ENCODE data around the gene FARS2.

The FARS2 gene

DNA sequence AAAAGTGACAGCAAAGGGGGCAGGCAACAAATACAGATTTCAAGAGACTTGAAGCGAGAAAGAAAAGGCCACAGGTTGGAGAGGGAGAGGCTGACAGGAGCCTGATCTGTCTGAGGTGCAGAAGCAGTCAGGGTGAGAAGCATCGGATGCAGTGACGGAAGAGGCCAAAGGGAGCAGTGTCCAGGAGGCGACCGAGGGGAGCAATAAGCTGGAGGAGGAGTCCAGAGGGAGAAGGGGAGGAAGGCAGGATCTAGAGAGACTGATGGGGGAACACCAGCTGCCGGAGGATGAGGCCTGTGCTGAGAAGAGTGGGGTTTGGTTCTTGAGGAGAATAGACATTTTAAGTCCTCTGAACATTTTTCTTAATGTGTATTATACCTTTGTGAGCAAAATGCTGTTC, 23.8 kb downstream of the FARS2 start:
- no peak overlapping the region for H3K9ac ChIP-seq (ENCODE audit: low read length)
- no peaks in the 10 kb centered on the region for H3K36me3 ChIP-seq (ENCODE audit: control insufficient read depth, insufficient read depth, low read length)
- H3K27ac ChIP-seq (ENCODE audit: low read depth, low read length): no peak overlapping the region
- H3K9me3 ChIP-seq (ENCODE audit: control insufficient read depth, insufficient read depth, low read depth, low read length): no peaks in the 10 kb centered on the region
- H3K4me3 ChIP-seq (ENCODE audit: low read depth, low read length): no peak overlapping the region
- peaks cover 14% of the 10 kb centered on the region for H3K4me1 ChIP-seq (ENCODE audit: control insufficient read depth, insufficient read depth, low read length)
- no peaks in the 10 kb centered on the region for H3K27me3 ChIP-seq (ENCODE audit: control insufficient read depth, insufficient read depth, low read length)

DNA sequence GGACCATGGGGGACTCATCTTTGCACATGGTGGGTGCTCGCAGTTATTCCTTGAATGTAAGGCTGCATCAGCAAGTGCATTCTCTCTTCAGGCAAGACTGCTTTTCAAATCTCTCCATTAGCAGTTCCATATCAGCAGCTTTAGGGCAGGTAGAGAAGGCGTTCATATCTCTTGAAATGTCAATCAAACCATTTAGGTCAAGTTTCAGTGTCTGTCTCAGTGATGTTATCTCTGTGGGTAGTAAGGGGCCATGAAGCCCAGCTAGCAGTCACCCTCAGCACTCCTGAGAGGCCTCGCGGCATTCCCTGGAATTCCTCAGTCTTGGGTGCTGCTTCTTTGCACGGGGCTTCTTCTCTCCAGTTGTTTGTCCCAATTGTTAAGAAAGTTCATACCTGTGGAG, 24.2 kb downstream of the FARS2 start:
- Histone ChIP-seq H3K27ac (ENCODE audit: low read depth, low read length) (no peak overlapping the region), H3K4me3 (ENCODE audit: low read depth, low read length) (no peak overlapping the region), H3K4me1 (ENCODE audit: control insufficient read depth, insufficient read depth, low read length) (peaks cover 14% of the 10 kb centered on the region), H3K9me3 (ENCODE audit: control insufficient read depth, insufficient read depth, low read depth, low read length) (no peaks in the 10 kb centered on the region), H3K36me3 (ENCODE audit: control insufficient read depth, insufficient read depth, low read length) (no peaks in the 10 kb centered on the region), H3K9ac (ENCODE audit: low read length) (no peak overlapping the region), H3K27me3 (ENCODE audit: control insufficient read depth, insufficient read depth, low read length) (no peaks in the 10 kb centered on the region)

DNA sequence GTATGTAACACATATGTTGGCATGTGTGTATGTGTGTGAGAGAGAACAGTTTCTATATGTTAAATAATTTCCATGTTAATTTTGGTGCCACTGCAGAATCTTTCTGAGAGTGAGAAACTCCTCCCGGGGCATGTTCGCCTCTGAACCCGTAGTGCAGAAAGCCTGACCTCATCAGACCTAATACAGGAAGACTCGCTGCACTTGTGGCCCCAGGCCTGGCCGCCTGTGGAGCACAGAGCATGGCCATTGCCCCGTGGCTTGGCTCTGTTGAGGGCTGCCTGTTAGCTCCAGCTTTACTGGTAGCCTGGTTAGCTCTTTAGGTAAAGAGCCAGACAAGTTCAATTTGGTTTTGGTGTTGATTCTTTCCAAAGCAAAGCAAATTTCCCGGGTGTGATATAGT, 25.5 kb downstream of the FARS2 start:
- no peak overlapping the region for H3K9ac ChIP-seq (ENCODE audit: low read length)
- H3K27me3 ChIP-seq (ENCODE audit: control insufficient read depth, insufficient read depth, low read length): no peaks in the 10 kb centered on the region
- H3K27ac ChIP-seq (ENCODE audit: low read depth, low read length): no peak overlapping the region
- no peaks in the 10 kb centered on the region for H3K9me3 ChIP-seq (ENCODE audit: control insufficient read depth, insufficient read depth, low read depth, low read length)
- no peak overlapping the region for H3K4me3 ChIP-seq (ENCODE audit: low read depth, low read length)
- H3K36me3 ChIP-seq (ENCODE audit: control insufficient read depth, insufficient read depth, low read length): no peaks in the 10 kb centered on the region
- H3K4me1 ChIP-seq (ENCODE audit: control insufficient read depth, insufficient read depth, low read length): peaks cover 13% of the 10 kb centered on the region

DNA sequence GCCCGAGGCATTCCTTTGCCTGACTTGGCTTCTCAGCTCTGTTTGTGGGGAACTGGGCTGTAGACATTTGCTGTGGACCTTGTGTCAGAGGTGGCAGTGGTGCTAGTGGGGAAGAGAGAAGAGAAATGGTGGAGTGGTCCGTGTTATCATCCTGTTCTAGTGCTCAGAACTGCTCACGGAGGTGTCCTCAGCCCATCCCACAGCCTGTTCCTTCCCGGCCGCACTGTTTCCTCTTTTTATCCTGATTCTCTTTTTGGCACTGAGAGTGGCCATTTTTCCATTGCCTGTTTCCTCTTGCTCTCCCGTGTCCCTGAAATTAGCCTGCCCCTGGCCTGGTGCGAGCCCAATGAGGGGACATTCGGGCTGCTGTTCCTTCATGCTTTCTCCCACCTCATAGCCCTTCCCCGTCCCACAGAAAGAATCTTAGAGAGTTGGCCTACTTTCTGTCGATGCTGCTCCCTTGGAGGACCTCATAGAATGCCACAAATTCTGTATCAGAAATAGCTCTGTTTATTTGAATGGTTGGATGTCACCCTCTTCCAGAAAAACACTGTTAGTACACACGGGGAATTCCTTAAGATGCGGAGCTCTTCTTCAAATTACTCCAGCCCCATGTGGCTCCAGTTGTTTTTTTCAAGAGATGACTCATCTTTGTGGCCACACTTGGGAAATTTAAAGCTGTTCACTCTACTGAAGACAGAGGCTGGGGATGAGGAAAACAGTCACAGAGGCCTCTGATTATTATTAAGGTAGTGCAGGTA, 26.1 kb downstream of the FARS2 start:
- peaks cover 7% of the 10 kb centered on the region for H3K4me1 ChIP-seq (ENCODE audit: control insufficient read depth, insufficient read depth, low read length)
- H3K9me3 ChIP-seq (ENCODE audit: control insufficient read depth, insufficient read depth, low read depth, low read length): no peaks in the 10 kb centered on the region
- no peaks in the 10 kb centered on the region for H3K36me3 ChIP-seq (ENCODE audit: control insufficient read depth, insufficient read depth, low read length)
- H3K27ac ChIP-seq (ENCODE audit: low read depth, low read length): no peak overlapping the region
- no peak overlapping the region for H3K9ac ChIP-seq (ENCODE audit: low read length)
- H3K4me3 ChIP-seq (ENCODE audit: low read depth, low read length): no peak overlapping the region
- H3K27me3 ChIP-seq (ENCODE audit: control insufficient read depth, insufficient read depth, low read length): no peaks in the 10 kb centered on the region

DNA sequence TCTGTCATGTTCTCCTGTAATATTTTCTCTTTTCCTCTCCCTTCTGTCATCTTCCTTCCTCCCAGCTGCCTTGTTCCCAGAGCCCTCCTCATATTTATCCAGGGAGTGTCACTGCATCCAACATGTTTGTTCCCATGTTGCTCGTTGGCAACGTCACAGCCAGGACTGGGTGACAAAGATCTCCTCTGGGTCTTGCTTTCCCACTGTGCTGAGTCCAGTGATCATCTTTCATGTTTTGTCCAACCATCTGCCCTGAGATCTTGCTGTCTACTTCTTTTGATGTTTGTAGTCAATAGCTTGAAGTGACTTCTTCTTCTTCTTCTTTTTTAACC, 26.6 kb downstream of the FARS2 start:
- Histone ChIP-seq H3K9me3 (ENCODE audit: control insufficient read depth, insufficient read depth, low read depth, low read length) (no peaks in the 10 kb centered on the region), H3K4me1 (ENCODE audit: control insufficient read depth, insufficient read depth, low read length) (peaks cover 10% of the 10 kb centered on the region), H3K4me3 (ENCODE audit: low read depth, low read length) (no peak overlapping the region), H3K27ac (ENCODE audit: low read depth, low read length) (no peak overlapping the region), H3K27me3 (ENCODE audit: control insufficient read depth, insufficient read depth, low read length) (no peaks in the 10 kb centered on the region), H3K36me3 (ENCODE audit: control insufficient read depth, insufficient read depth, low read length) (no peaks in the 10 kb centered on the region), H3K9ac (ENCODE audit: low read length) (no peak overlapping the region)

DNA sequence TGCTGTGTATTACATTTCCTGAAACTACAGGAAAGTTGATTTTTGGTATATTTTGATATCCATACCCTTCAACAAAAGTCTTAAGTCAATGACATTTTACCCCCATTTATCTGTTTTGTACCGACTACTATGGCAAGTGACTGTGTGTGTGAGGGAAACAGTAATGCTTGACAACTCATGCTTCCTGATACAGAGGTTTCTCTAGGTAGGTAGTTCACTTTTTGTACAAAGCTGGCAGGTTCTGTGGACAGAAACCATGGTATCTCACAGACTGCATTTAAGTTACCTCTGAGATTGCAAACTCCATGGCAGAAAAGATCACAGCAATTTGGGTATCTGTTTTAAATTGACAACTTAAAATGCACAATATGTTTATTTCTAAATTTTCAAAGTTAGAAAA, 28.8 kb downstream of the FARS2 start:
- no peaks in the 10 kb centered on the region for H3K9me3 ChIP-seq (ENCODE audit: control insufficient read depth, insufficient read depth, low read depth, low read length)
- H3K27ac ChIP-seq (ENCODE audit: low read depth, low read length): no peak overlapping the region

DNA sequence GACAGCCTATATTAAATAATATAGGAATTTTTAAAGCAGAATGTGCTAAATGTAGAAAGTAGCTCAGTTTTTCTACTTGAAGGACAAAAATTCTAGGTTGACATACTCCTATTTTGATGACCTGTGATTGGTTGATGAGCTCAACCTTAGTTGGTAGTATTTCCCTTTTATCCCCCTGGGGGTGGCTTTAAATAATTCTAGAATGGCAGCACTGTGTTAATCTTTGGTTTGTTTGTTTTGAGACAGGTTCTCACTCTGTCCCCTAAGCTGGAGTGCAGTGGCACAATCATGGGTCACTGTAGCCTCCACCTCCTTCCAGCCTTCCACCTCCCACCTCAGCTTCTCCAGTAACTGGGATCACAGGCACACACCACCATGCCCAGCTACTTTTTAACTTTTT, 29.2 kb downstream of the FARS2 start:
- Histone ChIP-seq H3K36me3 (ENCODE audit: control insufficient read depth, insufficient read depth, low read length) (no peaks in the 10 kb centered on the region), H3K27me3 (ENCODE audit: control insufficient read depth, insufficient read depth, low read length) (no peaks in the 10 kb centered on the region), H3K9me3 (ENCODE audit: control insufficient read depth, insufficient read depth, low read depth, low read length) (no peaks in the 10 kb centered on the region), H3K9ac (ENCODE audit: low read length) (no peak overlapping the region), H3K4me3 (ENCODE audit: low read depth, low read length) (no peak overlapping the region), H3K27ac (ENCODE audit: low read depth, low read length) (no peak overlapping the region), H3K4me1 (ENCODE audit: control insufficient read depth, insufficient read depth, low read length) (peaks cover 17% of the 10 kb centered on the region)

More for the DNA sequence above, 28.8 kb downstream of the FARS2 start:
- no peaks in the 10 kb centered on the region for H3K27me3 ChIP-seq (ENCODE audit: control insufficient read depth, insufficient read depth, low read length)
- no peak overlapping the region for H3K9ac ChIP-seq (ENCODE audit: low read length)
- H3K4me3 ChIP-seq (ENCODE audit: low read depth, low read length): no peak overlapping the region
- peaks cover 17% of the 10 kb centered on the region for H3K4me1 ChIP-seq (ENCODE audit: control insufficient read depth, insufficient read depth, low read length)
- H3K36me3 ChIP-seq (ENCODE audit: control insufficient read depth, insufficient read depth, low read length): no peaks in the 10 kb centered on the region

DNA sequence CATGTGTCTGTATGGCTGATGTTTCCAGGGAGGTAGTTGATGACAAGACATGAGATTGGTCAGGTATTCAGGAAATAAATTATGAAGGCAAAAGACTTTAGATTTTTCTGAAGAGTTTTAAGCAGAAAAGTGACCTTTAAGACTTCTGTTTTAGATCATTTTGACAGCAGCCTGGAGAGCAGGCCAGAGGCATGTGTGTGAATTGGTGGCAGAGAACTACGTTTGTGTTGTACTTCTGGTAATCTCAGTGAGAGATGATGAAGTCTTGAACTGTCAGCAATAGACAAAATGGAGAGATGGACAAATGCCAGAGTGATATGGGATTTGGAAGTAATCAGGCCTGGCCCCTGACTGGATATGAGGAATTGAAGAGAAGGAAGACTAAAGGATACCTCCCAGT, 30.8 kb downstream of the FARS2 start:
- Histone ChIP-seq H3K9ac (ENCODE audit: low read length) (no peak overlapping the region), H3K27ac (ENCODE audit: low read depth, low read length) (no peak overlapping the region), H3K4me3 (ENCODE audit: low read depth, low read length) (no peak overlapping the region), H3K4me1 (ENCODE audit: control insufficient read depth, insufficient read depth, low read length) (peaks cover 17% of the 10 kb centered on the region), H3K9me3 (ENCODE audit: control insufficient read depth, insufficient read depth, low read depth, low read length) (no peaks in the 10 kb centered on the region), H3K27me3 (ENCODE audit: control insufficient read depth, insufficient read depth, low read length) (no peaks in the 10 kb centered on the region), H3K36me3 (ENCODE audit: control insufficient read depth, insufficient read depth, low read length) (no peaks in the 10 kb centered on the region)

DNA sequence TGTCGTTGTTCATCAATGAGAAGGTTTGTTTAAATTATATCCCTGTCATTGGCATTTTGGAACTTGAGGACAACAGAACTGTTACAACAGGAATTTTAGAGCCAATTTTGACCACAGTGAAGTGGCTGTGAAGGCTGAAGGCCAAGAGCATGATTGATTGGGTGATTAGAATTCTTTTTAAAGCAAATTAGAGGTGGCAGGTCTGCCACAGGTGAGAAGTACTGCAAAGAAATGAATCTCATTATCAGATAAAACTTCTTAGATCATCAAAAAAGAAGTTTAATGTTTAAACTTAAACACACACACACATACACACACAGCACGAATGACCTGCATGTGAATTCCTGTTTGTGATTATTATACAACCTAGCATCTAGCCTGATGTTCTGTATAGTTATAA, 32.4 kb downstream of the FARS2 start:
- H3K4me3 ChIP-seq (ENCODE audit: low read depth, low read length): no peak overlapping the region
- no peaks in the 10 kb centered on the region for H3K27me3 ChIP-seq (ENCODE audit: control insufficient read depth, insufficient read depth, low read length)
- no peak overlapping the region for H3K9ac ChIP-seq (ENCODE audit: low read length)
- peaks cover 10% of the 10 kb centered on the region for H3K4me1 ChIP-seq (ENCODE audit: control insufficient read depth, insufficient read depth, low read length)
- H3K9me3 ChIP-seq (ENCODE audit: control insufficient read depth, insufficient read depth, low read depth, low read length): no peaks in the 10 kb centered on the region
- H3K36me3 ChIP-seq (ENCODE audit: control insufficient read depth, insufficient read depth, low read length): no peaks in the 10 kb centered on the region
- no peak overlapping the region for H3K27ac ChIP-seq (ENCODE audit: low read depth, low read length)

DNA sequence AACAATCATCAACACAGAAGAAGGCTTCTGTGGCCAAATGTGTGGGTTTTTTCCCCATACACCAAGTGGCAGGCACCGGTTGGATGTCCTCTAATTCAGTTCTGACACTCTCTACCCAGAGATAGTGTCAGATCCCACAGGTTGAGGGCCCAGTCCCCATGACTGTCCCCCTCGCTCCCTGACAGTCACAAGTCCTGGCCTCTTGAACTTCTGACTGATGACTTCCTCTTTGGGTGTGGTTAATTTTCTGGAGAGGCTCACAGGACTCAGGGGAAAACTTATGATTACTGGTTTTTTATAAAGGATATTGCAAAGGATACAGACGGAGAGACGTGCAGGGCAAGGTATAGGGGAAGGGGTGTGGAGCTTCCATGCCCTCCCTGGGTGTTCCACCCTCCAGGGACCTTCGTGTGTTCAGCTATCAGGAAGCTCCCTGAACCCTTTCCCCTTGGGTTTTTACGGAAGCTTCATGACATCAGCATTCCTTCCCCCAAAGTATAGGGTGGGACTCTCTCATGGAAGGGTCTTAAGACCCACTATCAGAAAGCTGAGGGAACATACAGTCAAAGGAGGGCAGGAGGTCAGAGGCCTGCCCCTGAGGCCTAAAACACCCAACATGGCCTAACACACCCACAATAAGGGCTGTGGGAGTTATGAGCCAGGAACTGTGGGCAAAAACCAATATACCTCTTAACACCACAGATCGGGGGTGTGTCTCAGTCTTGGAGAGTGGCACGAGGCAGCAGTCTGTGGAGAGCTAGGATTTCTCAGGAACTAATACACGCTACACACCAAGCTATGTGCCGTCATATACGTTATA, 33.3 kb downstream of the FARS2 start:
- no peaks in the 10 kb centered on the region for H3K9me3 ChIP-seq (ENCODE audit: control insufficient read depth, insufficient read depth, low read depth, low read length)
- H3K9ac ChIP-seq (ENCODE audit: low read length): no peak overlapping the region
- H3K27me3 ChIP-seq (ENCODE audit: control insufficient read depth, insufficient read depth, low read length): no peaks in the 10 kb centered on the region
- peaks cover 10% of the 10 kb centered on the region for H3K4me1 ChIP-seq (ENCODE audit: control insufficient read depth, insufficient read depth, low read length)
- no peak overlapping the region for H3K27ac ChIP-seq (ENCODE audit: low read depth, low read length)
- H3K4me3 ChIP-seq (ENCODE audit: low read depth, low read length): no peak overlapping the region
- H3K36me3 ChIP-seq (ENCODE audit: control insufficient read depth, insufficient read depth, low read length): no peaks in the 10 kb centered on the region

DNA sequence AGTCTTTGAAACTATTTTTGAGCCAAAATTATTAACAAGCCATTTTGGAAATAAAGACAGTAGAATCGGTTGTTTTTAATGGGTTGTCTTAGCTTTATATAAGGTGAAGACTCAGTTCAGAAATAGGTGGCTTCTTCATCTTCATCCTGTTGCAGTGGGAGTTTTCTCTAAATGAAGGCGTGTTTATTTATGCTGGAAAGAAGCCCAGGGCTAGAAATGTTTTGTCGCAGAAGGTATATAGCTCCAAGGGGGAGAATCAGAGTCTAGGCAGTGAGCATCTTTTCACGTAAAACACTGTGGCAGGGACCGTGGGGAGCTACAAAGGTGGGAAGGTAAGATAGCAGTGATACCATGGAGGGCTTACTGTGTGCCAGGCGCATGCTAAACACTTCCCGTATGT, 34.3 kb downstream of the FARS2 start:
- H3K4me3 ChIP-seq (ENCODE audit: low read depth, low read length): no peak overlapping the region
- no peaks in the 10 kb centered on the region for H3K27me3 ChIP-seq (ENCODE audit: control insufficient read depth, insufficient read depth, low read length)
- no peaks in the 10 kb centered on the region for H3K36me3 ChIP-seq (ENCODE audit: control insufficient read depth, insufficient read depth, low read length)
- H3K9me3 ChIP-seq (ENCODE audit: control insufficient read depth, insufficient read depth, low read depth, low read length): no peaks in the 10 kb centered on the region
- H3K27ac ChIP-seq (ENCODE audit: low read depth, low read length): no peak overlapping the region
- no peak overlapping the region for H3K9ac ChIP-seq (ENCODE audit: low read length)
- H3K4me1 ChIP-seq (ENCODE audit: control insufficient read depth, insufficient read depth, low read length): peaks cover 10% of the 10 kb centered on the region

All from HUES6 (cell line).